Hypothalamus (tissue), 51 donors: ENCODE data around the gene FSTL4.

ENCODE experiments used
- DNase-seq, 51 donors: peaks; one replicate each; lab custom pipeline; 2025; lab: John Stamatoyannopoulos, UW

Gene FSTL4

DNA sequence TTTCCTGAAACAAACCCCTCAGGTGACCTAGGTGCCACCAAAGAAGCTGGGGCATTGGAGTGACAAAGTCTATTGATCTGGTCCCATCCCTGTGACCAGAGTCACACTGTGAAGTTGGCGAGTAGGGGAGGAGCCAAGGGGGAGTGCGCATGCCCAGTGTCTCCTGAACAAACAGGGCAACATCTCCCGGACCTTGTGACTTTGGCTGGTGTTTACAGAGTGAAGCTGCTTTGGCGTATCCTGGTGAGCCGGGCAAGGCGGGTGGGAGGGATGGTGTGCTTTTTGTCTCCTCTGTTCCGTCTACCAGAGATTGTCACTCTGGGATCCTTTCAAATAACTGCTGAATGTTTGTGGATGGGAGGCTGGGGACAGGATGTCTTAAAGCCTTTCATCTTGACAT, 356.1 kb downstream of the FSTL4 start:
- peak in 1 of 51 donors; percentile 5 for DNase-seq

DNA sequence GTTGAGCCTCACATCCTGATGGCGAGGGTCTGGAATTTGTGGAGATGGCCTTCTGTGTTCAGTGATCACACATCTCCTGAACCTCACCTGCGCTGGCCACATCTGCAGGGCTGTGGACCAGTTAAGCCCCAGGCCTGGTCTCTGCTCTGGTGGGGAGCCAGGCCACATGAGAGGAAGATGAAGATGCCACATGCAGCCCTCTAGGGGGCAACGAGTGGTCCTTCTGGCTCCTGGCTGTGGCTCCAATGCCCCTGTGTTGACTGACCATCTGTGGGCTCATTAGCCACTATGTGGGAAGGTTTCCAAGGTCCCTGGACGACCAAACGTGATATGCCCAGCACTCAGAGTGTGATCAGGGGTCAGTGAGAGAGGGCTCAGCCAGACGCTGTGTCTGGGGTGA, 357.5 kb downstream of the FSTL4 start:
- DNase-seq, result no peak

- no peak for DNase-seq
Observed at GRCh38 chr5:133253671-133254070, 358.7 kb downstream of the FSTL4 start.

DNA sequence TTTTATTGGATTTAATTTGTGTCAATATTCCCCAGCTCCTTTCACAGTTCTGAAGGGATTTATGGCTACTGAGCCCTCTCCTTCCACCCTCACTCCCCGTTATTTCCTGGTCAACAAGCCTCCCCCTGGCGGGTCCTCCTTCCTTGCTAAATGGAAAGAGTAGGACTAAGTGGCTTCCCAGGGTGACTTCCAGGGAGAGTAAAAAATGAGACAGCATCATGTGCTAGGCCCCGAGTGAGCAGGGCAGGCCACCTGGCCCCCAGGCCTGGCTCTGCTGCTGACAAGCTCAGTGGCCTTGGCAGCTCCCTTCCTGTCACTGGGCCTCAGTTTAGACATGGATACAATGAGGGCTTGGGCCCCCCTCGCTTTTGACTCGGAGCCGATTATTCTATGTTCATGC, 359.3 kb downstream of the FSTL4 start:
- DNase-seq, result no peak

DNA sequence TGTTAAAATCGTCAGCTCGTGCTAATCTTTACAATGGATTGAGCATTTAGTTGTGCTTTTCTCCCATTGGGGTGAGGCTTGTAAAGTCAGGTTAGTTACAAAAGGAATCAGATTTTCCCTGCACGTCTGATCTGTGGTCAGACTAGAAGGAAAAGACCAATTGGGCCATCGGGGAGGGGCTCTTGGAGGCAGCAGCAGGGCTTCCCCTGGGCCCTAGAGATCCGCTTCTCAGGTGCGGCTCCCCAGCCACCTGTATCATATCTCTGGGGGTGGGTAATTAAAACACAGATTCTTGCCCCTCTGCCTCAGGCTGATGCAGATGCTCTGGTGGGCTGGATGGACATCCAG, 360.2 kb downstream of the FSTL4 start:
- DNase-seq, result no peak

GRCh38 chr5:133251296-133252132, 360.8 kb downstream of the FSTL4 start:
- no peak for DNase-seq

GRCh38 chr5:133250527-133250926, 361.8 kb downstream of the FSTL4 start:
- DNase-seq, result no peak

DNA sequence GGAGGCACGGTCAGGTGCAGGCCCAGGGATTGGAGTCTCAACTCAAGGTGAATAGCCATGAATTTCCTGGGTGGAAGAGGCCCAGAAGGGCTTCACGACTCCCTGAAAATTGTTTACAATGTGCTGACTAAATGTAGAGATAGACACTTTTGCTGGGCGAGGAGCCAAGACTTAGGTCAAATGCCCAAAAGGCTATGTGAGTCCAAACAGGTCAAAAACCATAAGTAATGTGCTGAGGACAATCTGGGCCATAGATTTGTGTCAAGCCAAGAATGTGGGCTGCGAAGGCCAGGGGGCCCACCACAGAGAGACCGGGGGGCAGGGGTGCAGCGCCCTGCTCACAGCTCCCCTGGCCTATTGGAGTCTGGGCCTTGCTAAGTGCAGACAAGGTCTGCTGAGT, 362.7 kb downstream of the FSTL4 start:
- no peak for DNase-seq

DNA sequence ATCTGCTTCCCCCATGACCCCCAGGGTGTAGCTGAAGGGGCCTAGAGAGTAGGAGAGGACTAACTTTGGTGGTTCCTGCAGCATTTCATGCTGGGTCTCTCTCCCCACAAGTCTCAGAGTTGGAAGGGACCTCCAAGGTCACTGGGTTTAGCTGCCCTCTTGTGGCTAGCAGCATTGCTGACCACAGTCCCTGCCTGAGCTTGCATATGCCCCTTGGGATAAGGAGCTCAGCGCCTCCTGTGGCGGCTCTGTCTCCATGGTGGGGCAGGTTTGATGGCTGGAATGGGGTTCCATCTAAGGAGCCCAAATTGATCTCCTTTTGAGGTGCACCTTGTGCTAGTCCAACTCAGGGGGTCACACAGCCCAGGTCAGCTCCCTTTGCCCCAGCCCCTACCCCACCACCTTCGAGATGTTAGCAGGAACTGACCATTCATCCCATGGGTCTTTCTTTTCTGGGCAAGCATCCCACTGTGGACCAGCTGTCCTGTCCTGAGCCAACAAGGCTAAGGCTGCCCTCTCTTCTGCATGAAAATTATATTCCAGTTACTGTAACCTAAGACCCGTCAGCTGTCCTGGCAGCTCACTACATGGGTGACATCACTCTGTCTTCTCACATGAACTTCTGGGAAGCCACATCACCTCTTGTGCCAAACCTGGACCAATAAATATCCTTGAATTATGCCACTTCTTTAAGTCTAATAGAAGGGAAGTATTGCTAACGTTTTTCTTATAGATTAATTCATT, 364.3 kb downstream of the FSTL4 start:
- DNase-seq, result peak in 11 of 51 donors; percentile 2 to 23 (median 9)

DNA sequence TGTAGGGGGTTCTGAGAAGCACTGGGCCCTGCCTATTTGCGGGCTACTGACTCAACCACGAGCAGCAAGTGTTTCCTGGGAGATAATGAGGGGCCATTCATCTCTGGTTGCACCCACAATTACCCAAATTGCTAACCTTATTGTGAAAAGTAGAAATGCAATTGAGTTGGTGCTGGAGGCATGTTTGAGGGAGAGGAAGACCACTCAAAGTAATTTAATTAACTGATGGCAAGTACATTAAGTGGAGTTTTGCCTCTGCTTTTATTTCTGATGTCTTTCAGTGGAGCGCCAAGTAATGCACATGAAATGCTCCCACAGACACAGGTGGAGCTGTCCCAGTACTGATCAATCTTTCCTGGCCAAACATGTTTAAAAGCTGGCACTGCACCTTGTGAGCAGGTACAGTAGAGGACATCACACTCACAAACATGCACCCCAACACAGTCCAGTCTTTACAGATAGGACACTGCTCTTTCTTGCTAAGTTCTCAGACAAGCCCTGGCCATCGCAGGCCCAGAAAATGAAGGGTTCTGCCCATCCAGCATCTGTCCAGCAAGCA, 365.1 kb downstream of the FSTL4 start:
- no peak for DNase-seq

DNA sequence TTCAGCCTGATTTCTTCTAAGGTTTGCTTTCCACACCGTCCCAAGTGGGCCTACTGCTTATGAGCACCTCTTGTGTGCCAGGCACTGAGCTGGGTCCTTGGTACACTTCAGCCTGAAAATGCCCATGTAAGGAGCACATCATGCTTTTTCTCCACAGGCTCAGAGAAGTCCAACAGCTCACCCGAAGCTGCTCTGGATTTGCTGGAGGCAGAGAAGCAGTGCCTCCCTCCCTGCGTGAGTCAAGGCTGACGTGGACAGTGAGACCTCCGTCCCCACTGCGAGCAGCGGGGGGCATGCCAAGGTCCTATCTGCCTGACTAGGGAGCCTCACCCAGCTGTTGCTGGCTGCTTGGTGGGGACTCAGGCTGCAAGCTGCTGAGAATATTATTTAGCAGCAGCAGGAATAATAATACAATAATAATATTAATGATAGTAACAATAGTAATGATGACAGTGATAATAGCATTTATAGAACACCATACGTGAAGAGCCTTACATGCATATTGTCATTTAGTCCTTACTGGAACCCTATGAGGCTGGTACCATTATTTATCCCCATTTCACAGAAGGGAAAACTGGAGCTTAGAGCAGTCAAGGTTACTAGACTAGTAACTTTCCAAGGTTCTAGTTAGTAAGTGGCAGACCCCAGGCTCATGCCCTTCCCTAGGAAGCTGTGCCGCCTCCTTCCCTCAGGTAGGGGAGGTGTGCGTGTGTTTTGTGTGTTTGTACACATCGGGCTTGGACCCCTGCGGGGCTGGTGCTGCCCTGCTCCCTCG, 365.8 kb downstream of the FSTL4 start:
- no peak for DNase-seq

GRCh38 chr5:133246053-133246370, 366.3 kb downstream of the FSTL4 start:
- DNase-seq, result no peak

DNA sequence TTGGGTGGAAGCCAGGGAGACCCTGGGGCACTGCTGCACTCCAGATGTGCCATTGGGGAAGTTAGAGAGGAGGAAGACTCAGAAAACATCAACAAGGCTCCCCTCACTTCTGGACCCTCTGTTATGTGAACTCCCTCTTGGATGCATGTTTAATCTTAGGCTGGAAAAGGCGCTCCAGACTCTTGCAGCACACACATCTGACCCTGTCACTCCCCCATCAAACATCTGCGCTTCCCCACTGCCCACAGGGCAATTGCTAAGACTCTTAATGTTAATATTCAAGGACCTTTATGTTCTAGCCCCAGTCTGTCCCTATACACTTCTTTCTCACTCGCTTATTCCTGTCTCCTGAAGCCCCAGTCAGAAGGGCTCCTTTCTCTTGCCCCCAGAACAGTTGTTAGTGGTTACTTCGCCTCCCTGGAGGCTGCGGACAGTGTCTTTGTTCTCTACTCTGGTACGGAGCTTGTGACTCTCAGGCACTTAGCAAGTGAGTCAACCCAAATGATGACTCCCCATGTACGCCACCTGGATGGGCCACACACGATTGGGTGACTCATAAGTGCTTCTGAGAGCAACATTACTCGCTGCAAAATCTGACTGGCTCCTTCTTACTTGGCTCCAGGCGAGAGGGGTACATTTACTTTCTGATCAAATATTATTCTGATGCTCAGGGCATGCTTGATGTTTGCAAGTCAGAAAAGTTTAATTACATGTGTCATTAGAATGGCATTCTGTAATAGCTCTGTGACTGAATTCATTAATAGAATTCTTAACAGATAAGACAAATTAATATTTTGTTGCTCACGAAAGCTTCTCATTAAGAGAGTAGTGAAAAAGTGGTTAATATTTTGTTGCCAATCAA, 366.9 kb downstream of the FSTL4 start:
- DNase-seq, result peak in 4 of 51 donors; percentile 2 to 65 (median 18)

GRCh38 chr5:133244242-133244641, 368.1 kb downstream of the FSTL4 start:
- DNase-seq, result no peak

- DNase-seq, result no peak
Observed at GRCh38 chr5:133243196-133243595, 369.1 kb downstream of the FSTL4 start.

DNA sequence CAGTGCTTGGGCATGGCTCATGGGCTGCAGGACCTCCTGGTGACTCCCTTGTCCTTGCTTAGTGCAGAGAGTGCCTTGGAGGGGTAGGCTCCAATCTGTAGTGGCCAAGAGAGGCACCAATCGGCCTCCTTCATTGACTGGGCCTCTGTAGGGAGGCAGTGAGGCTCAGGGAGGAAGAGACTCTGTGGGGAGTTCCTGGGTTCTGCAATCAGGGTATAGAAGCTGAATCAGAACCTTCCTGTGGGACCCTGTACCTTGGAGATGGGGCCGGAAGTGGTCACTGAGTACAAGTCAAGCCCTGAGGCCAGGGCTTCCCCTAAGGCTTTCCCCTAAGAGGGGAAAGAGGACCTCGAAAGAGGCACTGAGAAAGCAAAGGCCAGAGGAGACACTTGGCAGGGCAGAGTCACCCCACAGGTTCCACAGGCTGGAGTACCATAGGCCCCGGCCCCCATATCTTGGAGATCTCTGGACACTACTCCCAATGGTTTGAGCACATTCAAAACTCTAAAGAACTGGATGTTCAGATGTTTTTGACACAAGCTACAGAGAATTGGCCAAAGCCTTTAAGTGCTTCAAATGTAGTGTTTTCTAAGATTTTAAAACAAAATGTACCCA, 370.0 kb downstream of the FSTL4 start:
- DNase-seq, result peak in 1 of 51 donors; percentile 35

- no peak for DNase-seq
Observed at GRCh38 chr5:133241179-133242092, 370.9 kb downstream of the FSTL4 start.

- DNase-seq, result peak in 4 of 51 donors; percentile 5 to 42 (median 35)
Observed at GRCh38 chr5:133240425-133241091, 371.8 kb downstream of the FSTL4 start.
